ENCODE data around the gene IRAG1.

Gene IRAG1

GRCh38 chr11:10674440-10674855 is 19.1 kb downstream of the IRAG1 start:
- TF ChIP-seq CTCF (IDR thresholded peaks at IDR 0.05; ENCODE audit: extremely low read depth, missing control alignments): no peak
- DNase-seq (ENCODE audit: low spot score): no peak

GRCh38 chr11:10673501-10674062 is 20.0 kb downstream of the IRAG1 start:
- no peak for DNase-seq (ENCODE audit: low spot score)
- no peak for TF ChIP-seq CTCF (IDR thresholded peaks at IDR 0.05; ENCODE audit: extremely low read depth, missing control alignments)

GRCh38 chr11:10670099-10670498 is 23.5 kb downstream of the IRAG1 start:
- DNase-seq (ENCODE audit: low spot score): no peak
- TF ChIP-seq CTCF (IDR thresholded peaks at IDR 0.05; ENCODE audit: extremely low read depth, missing control alignments): no peak

- no peak for DNase-seq (ENCODE audit: low spot score)
- no peak for TF ChIP-seq CTCF (IDR thresholded peaks at IDR 0.05; ENCODE audit: extremely low read depth, missing control alignments)
Measured at GRCh38 chr11:10669258-10670033, 24.1 kb downstream of the IRAG1 start.

GRCh38 chr11:10667521-10667885 is 26.1 kb downstream of the IRAG1 start:
- no peak for DNase-seq (ENCODE audit: low spot score)
- no peak for TF ChIP-seq CTCF (IDR thresholded peaks at IDR 0.05; ENCODE audit: extremely low read depth, missing control alignments)

- TF ChIP-seq CTCF (IDR thresholded peaks at IDR 0.05; ENCODE audit: extremely low read depth, missing control alignments): no peak
- DNase-seq (ENCODE audit: low spot score): no peak
Measured at GRCh38 chr11:10666556-10667520, 26.7 kb downstream of the IRAG1 start.

GRCh38 chr11:10664496-10664895 is 29.1 kb downstream of the IRAG1 start:
- TF ChIP-seq CTCF (IDR thresholded peaks at IDR 0.05; ENCODE audit: extremely low read depth, missing control alignments): no peak
- DNase-seq (ENCODE audit: low spot score): no peak
